Stromal cell of bone marrow (primary cell): Measurements from ENCODE around the gene USP43.

Experiments
- DNase-seq: peaks from one replicate; pipeline ENCODE4 v3.0.0-alpha.2; 2012; ENCODE audit warnings: low read depth

Gene USP43

GRCh38 chr17:9666461-9667050, 21.2 kb downstream of the USP43 start:
- no peak for DNase-seq

- no peak for DNase-seq
These were observed 23.2 kb downstream of the USP43 start for GRCh38 chr17:9668517-9668916.

- no peak for DNase-seq
These were observed 24.3 kb downstream of the USP43 start for GRCh38 chr17:9669551-9670008.

- no peak for DNase-seq
These were observed 25.3 kb downstream of the USP43 start for GRCh38 chr17:9670596-9670995.

GRCh38 chr17:9671559-9671958, 26.2 kb downstream of the USP43 start:
- no peak for DNase-seq

- DNase-seq, result no peak
These were observed 26.9 kb downstream of the USP43 start for GRCh38 chr17:9672266-9672665.

- no peak for DNase-seq
These were observed 27.4 kb downstream of the USP43 start for GRCh38 chr17:9672691-9673090.

GRCh38 chr17:9676084-9676483, 30.8 kb downstream of the USP43 start:
- no peak for DNase-seq

GRCh38 chr17:9676820-9677310, 31.5 kb downstream of the USP43 start:
- peak; percentile 1 for DNase-seq

- DNase-seq, result no peak
These were observed 32.1 kb downstream of the USP43 start for GRCh38 chr17:9677411-9677810.

GRCh38 chr17:9677896-9678295, 32.6 kb downstream of the USP43 start:
- no peak for DNase-seq

GRCh38 chr17:9684955-9685621, 39.8 kb downstream of the USP43 start:
- no peak for DNase-seq

- DNase-seq, result no peak
These were observed 48.4 kb downstream of the USP43 start for GRCh38 chr17:9693755-9694154.

GRCh38 chr17:9696279-9697044, 51.1 kb downstream of the USP43 start:
- DNase-seq, result no peak

GRCh38 chr17:9700136-9700535, 54.8 kb downstream of the USP43 start:
- no peak for DNase-seq

- DNase-seq, result no peak
These were observed 55.6 kb downstream of the USP43 start for GRCh38 chr17:9700754-9701476.

- DNase-seq, result no peak
These were observed 57.2 kb downstream of the USP43 start for GRCh38 chr17:9702482-9702881.

GRCh38 chr17:9702914-9703780, 57.8 kb downstream of the USP43 start:
- DNase-seq, result no peak

GRCh38 chr17:9703781-9704082, 58.4 kb downstream of the USP43 start:
- DNase-seq, result no peak

GRCh38 chr17:9705745-9706144, 60.4 kb downstream of the USP43 start:
- DNase-seq, result no peak

- DNase-seq, result no peak
These were observed 62.6 kb downstream of the USP43 start for GRCh38 chr17:9707948-9708347.

GRCh38 chr17:9714801-9715200, 69.5 kb downstream of the USP43 start:
- no peak for DNase-seq
